Stomach (tissue), 9 donors: ENCODE results near the gene SLC6A3. TPM values are rescaled to one million over a fixed set of nuclear protein-coding genes. Genes with fewer than 3 reads are reported as not detected.

Experiments
- DNase-seq, 2 donors: peaks; one replicate each; pipeline versions ENCODE4 v3.0.0 to v3.0.0-alpha.2; 2013 to 2019
- H3K27ac ChIP-seq, 5 donors: fragments of 200-600 bp in 4 of 5; sonication (generic) in 4 of 5; one replicate each; pipeline ENCODE4 v1.5.1; 2013 to 2019; ENCODE audit warnings: mild to moderate bottlenecking in 1 of 5, moderate library complexity in 1 of 5
- H3K27me3 ChIP-seq, 3 donors: fragments of 200-600 bp; sonication (generic); one replicate each; pipeline ENCODE4 v1.5.1; 2017 to 2019; ENCODE audit warnings: mixed run types in 1 of 3
- H3K36me3 ChIP-seq, 4 donors: fragments of 200-600 bp; sonication (generic); 1 replicate in 3 of 4; 2 replicates in 1 of 4; pipeline ENCODE4 v1.5.1; 2016 to 2019
- H3K4me1 ChIP-seq, 4 donors: fragments of 200-600 bp; sonication (generic); one replicate each; pipeline ENCODE4 v1.5.1; 2016 to 2019
- H3K4me3 ChIP-seq, 4 donors: fragments of 200-600 bp; sonication (generic) in 3 of 4; one replicate each; pipeline ENCODE4 v1.5.1; 2016 to 2019; ENCODE audit warnings: mild to moderate bottlenecking in 1 of 4
- H3K9me3 ChIP-seq, 4 donors: fragments of 200-600 bp; sonication (generic); one replicate each; pipeline ENCODE4 v1.5.1; 2016 to 2019
- EP300 ChIP-seq: sonication (generic); formaldehyde crosslinking; IDR thresholded peaks from one replicate; pipeline ENCODE4 v1.6.1; 2017; ENCODE audit warnings: antibody characterized with exemption
- POLR2A ChIP-seq, 4 donors: fragments of 450-650 bp; IDR thresholded peaks; one replicate each; pipeline ENCODE4 v1.6.1; 2016; ENCODE audit warnings: antibody characterized with exemption in 4 of 4, control low read depth in 2 of 4, mild to moderate bottlenecking in 1 of 4, moderate library complexity in 1 of 4
- POLR2AphosphoS5 ChIP-seq, 3 donors: sonication (generic); formaldehyde crosslinking; IDR thresholded peaks; one replicate each; pipeline ENCODE4 v1.6.1; 2016; ENCODE audit warnings: antibody characterized with exemption in 3 of 3
- WGBS, 5 donors: extraction: QIAGEN DNeasy Blood & Tissue Kit in 3 of 5; methylation state at CpG; one replicate each; pipeline versions ENCODE4 v1.1.5 to v1.1.7; 2013 to 2018; 5-methylcytosine and 5-hydroxymethylcytosine counted together
- intact Hi-C: fragments of 100-400 bp; cut with DNase I; formaldehyde crosslinking; loops from one replicate; pipeline ENCODE4 v1.15.1; 2023; ENCODE audit warnings: low total_unique reads
- polyA plus RNA-seq, 3 donors: library from polyadenylated mRNA; stranded (reverse); fragments of 200-250 nt; gene quantifications; one replicate each; pipeline ENCODE4 v1.2.3, GENCODE V29; 2013
- total RNA-seq, 5 donors: library from RNA; depleted of rRNA; stranded (reverse); fragments of >200 nt; gene quantifications; one replicate each; pipeline versions ENCODE4 v1.1.0 to v1.2.3, GENCODE V29; 2014 to 2016
- TF ChIP-seq, protein P1 (sequence below), 7 experiments: fragments of 450-650 bp in 4 of 7; fragments of 200-600 bp in 3 of 7; sonication (generic) in 3 of 7; IDR thresholded peaks; one replicate each; pipeline ENCODE4 v1.5.1; 2016 to 2019; ENCODE audit warnings: antibody characterized with exemption in 7 of 7, control low read depth in 2 of 7, mild to moderate bottlenecking in 1 of 7
- donor health status: healthy with polysubstance abuse.
- donor health status: Bipolar disorder and iron deficiency.
- donor health status: healthy.

SLC6A3 gene
- total and polyA plus RNA-seq, 8 donors = 0.05 TPM; not detected in 7

GRCh38 chr5:1431021-1431811 lies 14.0 kb downstream of the SLC6A3 start:
- Histone ChIP-seq H3K27me3 (no peaks in the 10 kb centered on the region), H3K36me3 (no peaks in the 10 kb centered on the region), H3K4me1 (no peaks in the 10 kb centered on the region), H3K4me3 (no peak overlapping the region), H3K27ac (no peak overlapping the region), H3K9me3 (peaks cover 5 to 49% (median 37%) of the 10 kb centered on the region in 4 donors)
- peak in 1 of 2 donors; percentile 18 for DNase-seq
- 87 to 90% (median 88%) methylated on average over 32 to 33 of the region's 33 CpGs for WGBS, 5 donors
- intact Hi-C loops = no loop called here
- TF ChIP-seq POLR2AphosphoS5 (IDR thresholded peaks at IDR 0.05) (no peak), EP300 (no peak), POLR2A (IDR thresholded peaks at IDR 0.05) (no peak)
- TF ChIP-seq, protein P1, sequence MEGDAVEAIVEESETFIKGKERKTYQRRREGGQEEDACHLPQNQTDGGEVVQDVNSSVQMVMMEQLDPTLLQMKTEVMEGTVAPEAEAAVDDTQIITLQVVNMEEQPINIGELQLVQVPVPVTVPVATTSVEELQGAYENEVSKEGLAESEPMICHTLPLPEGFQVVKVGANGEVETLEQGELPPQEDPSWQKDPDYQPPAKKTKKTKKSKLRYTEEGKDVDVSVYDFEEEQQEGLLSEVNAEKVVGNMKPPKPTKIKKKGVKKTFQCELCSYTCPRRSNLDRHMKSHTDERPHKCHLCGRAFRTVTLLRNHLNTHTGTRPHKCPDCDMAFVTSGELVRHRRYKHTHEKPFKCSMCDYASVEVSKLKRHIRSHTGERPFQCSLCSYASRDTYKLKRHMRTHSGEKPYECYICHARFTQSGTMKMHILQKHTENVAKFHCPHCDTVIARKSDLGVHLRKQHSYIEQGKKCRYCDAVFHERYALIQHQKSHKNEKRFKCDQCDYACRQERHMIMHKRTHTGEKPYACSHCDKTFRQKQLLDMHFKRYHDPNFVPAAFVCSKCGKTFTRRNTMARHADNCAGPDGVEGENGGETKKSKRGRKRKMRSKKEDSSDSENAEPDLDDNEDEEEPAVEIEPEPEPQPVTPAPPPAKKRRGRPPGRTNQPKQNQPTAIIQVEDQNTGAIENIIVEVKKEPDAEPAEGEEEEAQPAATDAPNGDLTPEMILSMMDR (IDR thresholded peaks at IDR 0.05) = no peak

- Histone ChIP-seq H3K9me3 (peaks cover 5 to 58% (median 40%) of the 10 kb centered on the region in 4 donors), H3K27me3 (no peaks in the 10 kb centered on the region), H3K4me3 (no peak overlapping the region), H3K4me1 (no peaks in the 10 kb centered on the region), H3K36me3 (no peaks in the 10 kb centered on the region), H3K27ac (no peak overlapping the region)
- intact Hi-C loops = no loop called here
- DNase-seq = peak in 1 of 2 donors; percentile 18
- TF ChIP-seq POLR2AphosphoS5 (IDR thresholded peaks at IDR 0.05) (no peak), EP300 (no peak)
- 85 to 92% (median 86%) methylated on average over 22 to 26 of the region's 26 CpGs for WGBS, 5 donors
Observed at GRCh38 chr5:1430121-1430795, 15.0 kb downstream of the SLC6A3 start.

GRCh38 chr5:1429496-1429895 lies 15.7 kb downstream of the SLC6A3 start:
- Histone ChIP-seq H3K27me3 (peaks cover 0 to 2% (median 0%) of the 10 kb centered on the region in 3 donors), H3K36me3 (no peaks in the 10 kb centered on the region), H3K9me3 (peaks cover 5 to 61% (median 40%) of the 10 kb centered on the region in 4 donors), H3K4me3 (no peak overlapping the region), H3K4me1 (no peaks in the 10 kb centered on the region), H3K27ac (no peak overlapping the region)
- TF ChIP-seq EP300 (no peak), POLR2AphosphoS5 (IDR thresholded peaks at IDR 0.05) (no peak), POLR2A (IDR thresholded peaks at IDR 0.05) (no peak)
- TF ChIP-seq, protein P1 (IDR thresholded peaks at IDR 0.05) = no peak
- WGBS, 5 donors = 53 to 68% (median 59%) methylated on average over 5 of the region's 5 CpGs
- DNase-seq = peak in 1 of 2 donors; percentile 44
- intact Hi-C loops = no loop called here

GRCh38 chr5:1429066-1429465 lies 16.2 kb downstream of the SLC6A3 start:
- Histone ChIP-seq H3K9me3 (peaks cover 5 to 61% (median 40%) of the 10 kb centered on the region in 4 donors), H3K4me1 (no peaks in the 10 kb centered on the region), H3K27me3 (peaks cover 0 to 6% (median 0%) of the 10 kb centered on the region in 3 donors), H3K4me3 (no peak overlapping the region), H3K27ac (no peak overlapping the region), H3K36me3 (no peaks in the 10 kb centered on the region)
- TF ChIP-seq, protein P1 (IDR thresholded peaks at IDR 0.05) = no peak
- TF ChIP-seq POLR2A (IDR thresholded peaks at IDR 0.05) = no peak
- no peak for TF ChIP-seq POLR2AphosphoS5 (IDR thresholded peaks at IDR 0.05)
- TF ChIP-seq EP300 = no peak
- intact Hi-C loops = no loop called here
- DNase-seq = peak in 1 of 2 donors; percentile 24
- 69 to 87% (median 78%) methylated on average over 7 of the region's 7 CpGs for WGBS, 5 donors
